Activated effector memory CD4-positive, alpha-beta T cell treated with Interleukin-2 at 50 U/mL for 16 hours (primary cell): ENCODE results near the gene ORC2.
"Not testable (repeated sequence)": the region's sequence is repeated elsewhere in the genome, so short reads cannot be mapped to it uniquely, and the experiment has no call there.

ENCODE experiments used
- DNase-seq: peaks from one replicate; pipeline ENCODE4 v3.0.0-alpha.2; 2020

The ORC2 gene

DNA sequence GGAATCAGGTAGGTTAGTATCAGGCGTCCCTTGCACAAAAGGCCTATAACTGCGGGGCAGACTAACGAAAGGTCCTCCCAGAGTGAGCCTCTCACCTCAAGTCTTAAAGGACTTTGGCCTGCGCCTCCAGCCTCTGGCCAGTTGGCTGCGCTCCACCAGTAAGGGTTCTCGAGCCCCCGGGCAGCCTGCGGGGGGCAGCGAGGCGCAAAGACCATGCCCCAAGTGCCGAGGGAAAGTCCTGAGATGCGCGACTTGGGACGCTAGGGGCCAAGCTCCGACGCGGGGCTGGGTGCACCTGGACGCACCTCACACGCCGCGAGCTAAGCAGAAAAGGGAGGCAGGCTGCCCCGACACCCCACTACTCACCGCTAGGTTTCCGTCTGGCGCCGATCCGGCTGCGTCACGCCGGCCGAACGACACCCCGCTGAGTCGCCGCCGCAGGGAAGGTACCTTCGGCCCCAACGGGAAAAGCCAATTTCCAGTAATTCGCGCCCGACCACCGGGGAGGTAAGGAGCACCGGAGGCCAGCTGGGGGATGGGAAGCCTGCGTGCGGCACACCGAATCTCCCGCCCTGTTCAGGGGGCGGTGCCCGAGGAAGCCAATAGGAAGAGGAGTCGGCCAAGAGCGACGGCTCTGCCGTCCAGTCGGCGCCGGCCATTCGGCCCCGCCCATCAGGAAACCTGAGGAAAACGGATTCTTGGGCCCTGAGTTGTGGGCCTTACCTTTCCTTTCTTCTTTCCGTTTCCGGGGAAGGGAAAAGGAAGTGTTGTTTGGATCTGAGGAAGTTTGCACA is at the start of gene ORC2:
Gene ORC2, minus strand, starts transcription at position 537 of the 794 bp plus-strand sequence. CDS start 5,537 bp downstream, outside the sequence.
- DNase-seq: peak; percentile 91

DNA sequence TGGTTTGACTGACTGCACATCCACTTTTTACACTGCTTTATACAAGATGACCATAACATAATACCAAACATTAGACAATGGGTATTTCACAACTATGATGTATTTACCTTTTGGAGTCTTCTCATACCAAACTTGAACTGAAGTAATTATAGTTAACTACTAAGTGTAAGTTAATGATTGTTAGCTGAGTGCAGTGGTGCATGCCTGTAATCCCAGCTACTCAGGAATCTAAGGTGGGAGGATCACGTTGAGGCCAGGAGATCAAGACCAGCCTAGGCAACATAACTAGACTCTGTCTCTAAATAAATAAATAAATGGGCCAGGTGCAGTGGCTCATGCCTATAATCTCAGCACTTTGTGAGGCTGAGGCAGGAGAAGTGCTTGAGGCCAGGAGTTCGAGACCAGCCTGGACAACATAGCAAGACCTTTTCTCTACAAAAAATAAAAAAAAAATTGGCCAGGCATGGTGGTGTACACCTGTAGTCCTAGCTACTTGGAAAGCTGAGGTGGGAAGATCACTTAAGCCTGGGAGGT is 44.9 kb upstream of the ORC2 start:
- DNase-seq: no peak

- DNase-seq: no peak
Observed at GRCh38 chr2:201007584-201007998, 44.1 kb upstream of the ORC2 start.

DNA sequence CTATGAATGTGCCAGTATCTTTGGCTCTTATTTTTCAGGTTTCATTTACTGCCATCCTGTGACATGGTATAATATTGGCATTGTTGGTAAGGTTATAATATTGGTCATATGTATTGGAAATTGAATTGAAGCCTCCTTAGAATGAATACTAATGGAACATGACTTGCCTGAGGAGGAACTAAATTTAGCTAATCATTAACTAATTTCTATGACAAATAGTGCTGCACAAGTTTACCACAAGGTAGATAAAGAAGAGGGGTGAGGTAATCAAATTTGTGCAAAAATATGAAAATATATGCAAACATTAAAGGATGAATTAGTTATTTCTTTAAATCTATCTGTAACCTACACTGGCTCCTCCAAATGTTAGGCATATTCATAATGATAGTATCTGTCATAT is 43.2 kb upstream of the ORC2 start:
- DNase-seq: no peak

- DNase-seq: no peak
Observed at GRCh38 chr2:201004370-201004769, 40.9 kb upstream of the ORC2 start.

DNA sequence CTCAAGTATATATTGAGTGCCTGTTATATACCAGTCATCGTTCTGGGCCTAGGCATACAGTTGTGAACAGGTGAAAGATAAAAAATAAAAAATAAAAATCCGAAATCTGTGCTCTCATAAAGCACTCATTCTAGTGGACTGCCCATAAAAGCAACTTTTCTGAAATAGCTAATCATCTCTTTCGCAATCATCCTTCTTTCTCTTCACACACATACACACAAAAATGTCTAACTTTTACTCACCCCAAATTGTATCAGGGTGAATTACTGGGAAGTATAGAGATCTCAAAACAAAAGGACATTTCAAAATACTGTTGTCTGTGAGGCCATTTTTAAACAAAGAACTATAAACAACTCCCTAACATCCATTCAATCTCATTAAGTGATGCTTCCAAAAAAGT is 29.6 kb upstream of the ORC2 start:
- no peak for DNase-seq

- DNase-seq: no peak
Observed at GRCh38 chr2:200987137-200987536, 23.7 kb upstream of the ORC2 start.

DNA sequence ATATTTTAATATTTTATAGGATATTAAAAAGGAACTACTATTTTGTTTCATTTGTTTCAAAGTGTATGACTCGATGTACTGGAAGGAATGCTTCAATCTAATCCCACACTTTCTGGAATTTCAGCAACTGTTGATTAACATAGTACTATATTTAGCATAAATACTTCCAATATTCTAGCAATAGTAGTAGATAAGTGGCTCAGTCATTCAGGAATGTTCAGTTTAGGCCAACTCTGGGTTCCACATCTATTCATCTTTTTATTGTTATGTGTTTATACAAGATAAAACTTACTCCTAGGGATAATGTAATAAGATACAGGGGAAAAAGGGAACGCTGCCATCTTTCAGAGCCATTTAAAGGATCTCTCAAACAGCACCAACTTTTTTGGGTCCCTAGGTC is 22.3 kb upstream of the ORC2 start:
- DNase-seq: no peak

DNA sequence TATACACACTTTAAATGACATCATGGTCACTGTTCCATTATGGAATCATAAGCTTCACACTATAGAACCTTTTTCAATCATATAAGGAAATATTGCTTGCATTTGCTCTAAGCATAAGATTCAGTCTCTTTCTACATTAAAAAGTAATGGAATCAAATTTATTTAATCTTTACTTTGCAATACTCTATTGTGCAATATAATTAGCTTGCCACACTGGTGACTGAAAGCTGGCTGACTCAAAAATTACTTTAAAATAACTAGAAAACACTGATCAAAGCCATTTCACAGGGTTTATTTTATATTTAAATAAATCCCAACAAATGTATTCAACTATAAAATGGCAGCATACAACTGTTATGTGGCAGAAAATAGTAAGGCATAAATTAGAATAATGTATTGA is 13.2 kb upstream of the ORC2 start:
- DNase-seq: no peak

- DNase-seq: no peak
Observed at GRCh38 chr2:200975672-200976071, 12.2 kb upstream of the ORC2 start.

DNA sequence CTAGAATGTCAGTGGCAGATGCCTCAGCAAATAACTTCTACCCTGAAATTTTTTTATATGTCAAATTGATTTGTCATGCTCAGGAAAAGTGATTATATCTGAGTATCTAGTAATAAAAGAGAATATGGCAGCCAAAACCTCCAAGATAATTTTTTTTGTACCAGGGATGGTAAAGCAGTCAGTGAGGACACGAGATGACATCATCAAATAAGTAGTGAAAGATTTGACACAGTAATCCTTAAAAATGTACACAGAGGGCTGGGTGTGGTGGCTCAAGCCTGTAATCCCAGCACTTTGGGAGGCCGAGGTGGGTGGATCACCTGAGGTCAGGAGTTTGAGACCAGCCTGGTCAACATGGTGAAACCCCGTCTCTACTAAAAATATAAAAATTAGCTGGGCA is 6.6 kb upstream of the ORC2 start:
- DNase-seq: not testable (repeated sequence)

GRCh38 chr2:200968735-200969134 is 5.3 kb upstream of the ORC2 start:
- no peak for DNase-seq

GRCh38 chr2:200968162-200968561 is 4.7 kb upstream of the ORC2 start:
- no peak for DNase-seq

DNA sequence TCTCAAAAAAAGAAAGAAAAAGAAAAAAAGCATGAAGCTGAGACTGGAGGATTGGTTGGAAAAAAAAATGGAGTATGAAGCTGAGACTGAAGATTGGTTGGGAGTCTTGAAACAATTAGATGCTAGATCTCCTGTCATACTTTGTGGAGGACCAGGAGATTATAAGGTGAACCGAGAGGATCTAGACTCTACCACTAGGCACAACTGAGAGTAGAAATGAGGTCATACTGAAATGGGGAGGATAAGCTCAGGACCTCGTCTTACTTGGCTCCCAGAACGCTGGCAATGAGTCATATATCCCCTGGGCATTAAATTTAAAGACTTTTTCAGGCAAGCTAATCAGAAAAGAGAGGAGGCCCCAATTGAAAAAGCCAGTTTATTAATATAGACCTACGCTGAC is 3.3 kb upstream of the ORC2 start:
- DNase-seq: no peak

- DNase-seq: no peak
Observed at GRCh38 chr2:200964498-200964897, 1.0 kb upstream of the ORC2 start.

GRCh38 chr2:200963918-200964252 is 425 bp upstream of the ORC2 start:
- DNase-seq: not testable (repeated sequence)

DNA sequence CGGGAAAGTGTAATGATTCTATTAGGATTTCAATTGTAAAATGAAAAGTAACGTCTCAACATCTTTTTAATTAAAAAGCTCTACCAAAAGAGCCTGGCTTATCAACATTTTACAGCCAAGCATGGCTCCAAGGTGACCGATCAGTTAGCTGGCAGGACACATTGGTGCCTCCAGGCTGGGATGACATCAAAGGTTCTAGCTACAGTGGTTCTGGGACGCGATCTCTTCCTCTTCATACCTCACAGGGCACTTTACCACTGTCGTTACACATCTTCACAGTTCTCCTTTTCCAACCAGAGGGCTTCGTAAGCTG is 693 bp downstream of the ORC2 start:
- DNase-seq: no peak

DNA sequence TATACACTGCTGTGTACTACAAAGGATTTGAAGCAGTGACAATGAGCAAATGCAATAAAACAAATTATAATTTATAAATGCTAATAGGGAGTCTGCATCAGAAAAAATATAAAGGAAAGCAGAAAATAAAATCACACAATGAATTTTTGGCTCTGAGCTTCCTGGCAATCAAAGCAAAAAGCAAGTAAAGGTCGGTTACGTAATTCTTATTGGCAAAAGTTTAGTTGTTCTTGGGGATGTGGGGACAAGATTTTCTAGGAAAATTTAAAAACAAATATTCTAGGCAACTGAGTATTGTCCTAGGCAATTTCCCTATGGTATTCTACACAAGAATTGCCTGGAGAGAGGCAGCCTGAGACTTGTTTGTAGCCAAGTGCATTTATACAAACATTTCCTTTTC is 1.8 kb downstream of the ORC2 start:
- no peak for DNase-seq

DNA sequence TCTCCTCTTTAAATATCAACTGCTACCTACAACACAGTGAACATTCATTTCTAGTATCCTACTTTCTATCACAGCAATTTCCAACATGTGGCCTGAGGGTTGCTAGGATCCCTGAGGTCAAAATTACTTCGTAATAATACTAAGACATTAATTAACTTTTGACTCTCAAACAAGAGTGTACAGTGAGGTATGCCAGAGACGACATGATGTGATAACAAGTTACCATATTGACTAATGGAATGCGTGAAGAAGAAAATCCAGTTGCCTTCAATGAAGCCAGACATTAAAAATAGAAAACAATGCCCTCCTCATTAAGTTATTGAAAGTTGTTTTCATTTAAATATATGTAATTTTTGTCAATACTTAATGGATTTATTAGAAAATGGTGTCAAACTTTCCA is 13.1 kb downstream of the ORC2 start:
- no peak for DNase-seq

DNA sequence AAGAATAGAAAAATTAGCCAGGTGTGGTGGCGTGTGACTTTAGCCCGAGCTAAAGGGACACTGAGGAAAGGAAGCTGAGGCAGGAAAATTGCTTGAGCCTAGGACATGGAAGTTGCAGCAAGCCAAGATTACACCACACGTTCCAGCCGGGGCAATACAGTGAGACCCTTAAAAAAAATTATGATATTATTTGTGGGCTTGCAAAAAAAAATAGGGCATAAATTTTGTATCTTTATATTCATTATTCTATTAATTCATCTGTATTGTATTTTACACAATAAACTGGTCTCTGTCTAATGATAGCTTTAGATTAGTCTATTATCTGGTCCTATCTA is 18.1 kb downstream of the ORC2 start:
- no peak for DNase-seq

- no peak for DNase-seq
Observed at GRCh38 chr2:200944467-200945394, 18.7 kb downstream of the ORC2 start.

DNA sequence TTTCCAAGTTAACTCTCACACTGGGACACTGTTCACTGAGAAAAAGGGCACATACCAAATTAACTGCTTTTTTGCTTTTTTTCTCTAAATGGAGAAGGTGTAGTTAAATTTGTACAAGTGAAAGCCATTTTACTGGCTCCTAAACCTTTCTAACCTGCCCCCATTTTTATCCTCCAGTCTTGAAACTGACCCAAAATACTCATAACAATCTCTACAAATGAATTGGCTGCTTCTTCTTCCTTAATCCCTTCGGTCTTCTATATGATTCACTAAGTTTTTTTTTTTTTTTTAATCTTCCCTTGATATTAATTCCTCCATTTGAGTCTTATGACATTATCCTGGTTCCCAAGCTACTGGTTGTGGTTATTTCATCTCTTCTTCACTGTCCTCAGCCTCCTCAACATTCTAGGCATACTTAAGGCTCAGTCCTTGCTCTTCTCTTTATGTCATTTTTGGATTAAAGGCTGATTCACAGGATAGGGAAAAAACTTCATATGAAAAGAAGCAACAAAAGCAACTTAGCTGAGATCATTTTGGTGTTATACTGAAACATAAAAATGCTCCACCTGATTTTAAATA is 19.8 kb downstream of the ORC2 start:
- no peak for DNase-seq

DNA sequence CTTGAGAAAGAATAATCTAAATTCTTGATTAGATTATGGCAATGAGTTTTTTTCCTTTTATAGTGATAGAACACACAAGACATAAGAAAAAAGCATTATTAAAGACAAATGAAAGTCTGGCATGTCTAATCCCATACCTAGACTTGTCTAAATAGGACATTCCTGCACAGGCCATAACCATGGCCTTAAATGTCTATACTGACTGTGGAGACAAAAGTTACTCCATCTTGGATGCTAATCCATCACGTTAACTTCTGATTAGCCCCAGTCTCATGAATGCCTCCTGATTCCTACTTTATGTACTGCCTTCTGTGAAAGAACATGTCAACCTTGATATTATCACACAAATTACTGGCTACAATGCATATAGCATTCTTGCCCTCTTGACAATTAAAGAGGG is 23.6 kb downstream of the ORC2 start:
- no peak for DNase-seq
